GM19351 (cell line): ENCODE results near the gene FEZF2.
A peak's percentile ranks its signal among the peaks of the same experiment; 100 is the strongest.

ENCODE experiments used
- ATAC-seq: cut with Tn5 transposase; IDR thresholded peaks from one replicate; pipeline ENCODE4 v1.9.1; 2021; ENCODE audit warnings: mild to moderate bottlenecking, moderate library complexity; ENCODE audit not compliant: unreplicated experiment

The FEZF2 gene

GRCh38 chr3:62373714-62374333 lies 474 bp upstream of the FEZF2 start:
- ATAC-seq = no peak

DNA sequence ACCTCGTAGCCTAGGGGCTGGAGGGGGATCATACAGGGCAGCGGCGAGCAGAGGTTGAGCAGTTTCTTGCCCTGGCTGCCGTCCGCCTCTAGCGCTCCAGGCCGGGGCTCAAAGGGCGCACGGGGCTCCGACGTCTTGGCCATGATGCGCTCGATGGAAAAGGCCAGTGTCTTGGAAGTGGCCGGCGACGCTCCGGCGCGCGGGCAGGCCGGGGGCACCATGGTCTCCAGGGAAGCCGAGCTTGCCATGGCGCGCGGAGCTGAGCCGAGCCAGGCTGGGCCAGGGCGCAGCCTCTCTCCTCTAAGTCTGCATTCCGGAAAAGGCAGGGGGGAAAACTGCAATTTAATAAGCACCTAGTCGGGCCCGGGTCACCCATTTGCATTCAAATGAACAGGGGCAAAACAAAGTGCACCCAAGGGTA lies 719 bp downstream of the FEZF2 start:
- ATAC-seq = no peak

- no peak for ATAC-seq
These were observed 1.4 kb downstream of the FEZF2 start for GRCh38 chr3:62371720-62372591.

GRCh38 chr3:62370858-62371719 lies 2.3 kb downstream of the FEZF2 start:
- ATAC-seq = no peak

GRCh38 chr3:62370112-62370857 lies 3.1 kb downstream of the FEZF2 start:
- no peak for ATAC-seq

DNA sequence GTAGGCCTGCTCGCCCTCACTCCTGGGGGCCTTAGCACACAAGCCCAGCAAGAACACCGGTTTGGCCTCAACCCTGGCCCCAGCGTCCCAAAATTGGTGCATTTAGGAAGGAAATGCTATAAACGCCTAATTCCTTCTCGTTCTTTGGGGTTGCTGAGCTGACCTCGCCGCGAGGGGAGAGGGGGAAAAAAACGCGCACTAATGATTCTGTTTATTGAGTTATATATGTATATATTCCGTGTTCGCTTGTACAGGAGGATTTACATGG lies 3.9 kb downstream of the FEZF2 start:
- ATAC-seq = no peak

GRCh38 chr3:62368705-62369475 lies 4.5 kb downstream of the FEZF2 start:
- no peak for ATAC-seq

DNA sequence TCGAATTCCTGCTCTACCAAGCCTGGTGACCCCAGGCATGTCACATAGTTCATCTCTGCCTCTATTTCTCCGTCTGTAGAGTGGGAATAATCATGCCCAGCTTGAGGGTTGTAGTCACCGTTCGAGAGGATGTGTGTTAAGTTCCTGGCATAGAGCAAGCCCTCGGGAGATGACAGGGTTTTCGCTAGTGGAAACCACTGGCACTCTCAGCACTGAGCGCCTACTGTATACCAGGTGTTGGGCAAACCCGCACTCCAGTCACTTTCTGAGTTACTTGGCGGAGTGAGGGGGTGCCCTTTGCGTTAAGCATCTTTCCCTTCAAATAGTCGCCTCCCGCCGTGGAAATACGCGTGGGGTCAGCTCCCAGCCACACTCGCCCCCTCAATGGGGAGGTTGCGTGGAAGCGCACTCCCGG lies 5.1 kb downstream of the FEZF2 start:
- ATAC-seq = no peak

DNA sequence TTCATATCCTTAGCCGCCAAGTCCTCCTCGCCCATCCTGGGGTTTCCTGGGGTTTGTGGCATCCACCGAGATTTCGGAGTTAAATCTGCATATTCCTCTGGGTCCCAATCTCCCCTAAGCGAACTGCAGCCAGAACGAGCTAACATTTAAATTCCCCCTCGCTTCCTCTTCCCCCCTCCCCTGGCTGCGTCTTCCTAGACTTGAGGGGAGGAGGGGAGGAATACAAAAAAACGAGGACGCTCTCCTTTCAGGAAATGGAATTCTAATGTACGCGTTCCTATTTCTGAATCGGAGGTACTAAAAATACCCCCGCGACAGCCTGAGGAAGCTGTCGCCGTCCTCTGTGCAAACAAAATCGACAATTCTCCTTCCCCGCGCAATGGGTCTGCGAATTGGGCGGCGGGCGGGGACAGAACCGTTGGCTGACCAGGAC lies 5.6 kb downstream of the FEZF2 start:
- ATAC-seq = no peak

DNA sequence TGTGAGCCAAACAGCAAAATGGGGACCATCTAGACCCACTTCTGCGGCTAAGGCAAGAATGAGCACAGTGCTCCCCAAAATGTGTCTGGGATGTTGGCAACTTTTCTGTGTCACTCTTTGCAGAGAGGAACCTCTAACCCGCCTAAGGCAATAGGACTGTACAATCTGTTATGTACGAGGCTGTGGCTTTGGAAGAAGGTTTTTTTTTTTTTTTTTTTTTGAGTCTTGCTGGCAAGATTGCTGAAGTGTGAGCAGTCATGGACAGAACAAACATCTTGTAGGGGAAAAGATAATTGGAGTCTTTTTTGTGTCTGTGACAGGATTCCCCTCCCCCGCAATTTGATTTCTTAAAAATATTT lies 7.2 kb downstream of the FEZF2 start:
- no peak for ATAC-seq

- ATAC-seq = no peak
These were observed 7.8 kb downstream of the FEZF2 start for GRCh38 chr3:62365391-62366125.

DNA sequence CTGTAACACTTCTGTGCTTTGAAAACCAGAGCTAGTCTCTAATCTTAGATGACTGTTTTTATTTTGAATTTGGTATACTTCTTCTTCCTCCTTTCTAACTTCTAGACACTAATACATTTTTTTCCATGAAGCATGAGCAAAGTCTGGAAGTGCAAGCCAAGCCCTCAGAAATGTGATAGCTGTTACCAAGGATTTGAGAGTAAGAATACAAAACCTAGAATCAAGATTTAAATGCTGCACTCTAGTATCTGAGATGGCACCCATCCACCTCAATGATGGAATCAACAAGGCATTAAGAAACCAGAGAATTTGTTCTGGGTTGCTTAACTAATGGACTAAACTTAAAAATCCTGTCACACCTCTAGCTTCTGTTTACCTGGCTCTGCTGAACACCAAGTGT lies 9.2 kb downstream of the FEZF2 start:
- no peak for ATAC-seq

GRCh38 chr3:62363275-62363674 lies 10.1 kb downstream of the FEZF2 start:
- ATAC-seq = no peak

- ATAC-seq = no peak
These were observed 11.5 kb downstream of the FEZF2 start for GRCh38 chr3:62361824-62362223.

- peak; percentile 50 for ATAC-seq
These were observed 12.1 kb downstream of the FEZF2 start for GRCh38 chr3:62361261-62361660.

GRCh38 chr3:62359531-62359930 lies 13.8 kb downstream of the FEZF2 start:
- ATAC-seq = no peak

DNA sequence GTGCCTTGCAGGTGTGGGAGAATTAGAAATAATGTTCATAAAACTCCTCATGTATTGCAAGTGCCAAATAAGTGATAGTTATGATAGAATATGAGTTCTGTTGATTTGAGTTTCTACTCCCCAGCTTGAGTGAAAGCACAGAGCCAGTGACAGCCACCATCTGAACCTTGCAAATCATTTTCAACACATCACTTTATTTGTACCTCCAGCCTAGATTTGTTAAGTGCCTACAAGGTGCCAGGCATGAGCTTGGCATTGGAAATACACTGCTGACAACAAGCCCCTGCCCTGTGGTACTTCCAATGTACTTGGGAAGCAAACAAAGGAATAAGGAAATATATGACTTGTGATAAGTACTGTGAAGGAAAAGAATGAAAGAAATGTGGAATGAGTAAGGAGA lies 17.0 kb downstream of the FEZF2 start:
- ATAC-seq = no peak

DNA sequence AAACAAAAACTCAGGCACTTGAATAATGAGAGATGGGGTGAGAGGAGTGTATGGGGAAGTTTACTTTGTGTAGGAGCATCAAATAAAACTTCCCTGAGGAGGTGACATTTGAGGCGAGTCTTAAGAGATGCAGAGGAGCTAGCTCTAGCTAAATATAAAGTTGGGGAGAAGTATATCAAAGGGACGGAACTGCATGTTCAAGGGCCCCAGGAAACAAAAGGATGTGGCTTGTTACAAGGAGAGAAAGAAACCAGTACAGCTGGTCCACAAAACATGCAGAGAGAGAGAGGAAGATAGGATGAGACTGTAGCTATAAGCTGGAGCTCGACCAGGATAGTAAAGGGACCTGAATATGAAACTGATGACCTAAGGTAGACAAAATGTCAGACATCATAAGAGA lies 17.6 kb downstream of the FEZF2 start:
- ATAC-seq = no peak

DNA sequence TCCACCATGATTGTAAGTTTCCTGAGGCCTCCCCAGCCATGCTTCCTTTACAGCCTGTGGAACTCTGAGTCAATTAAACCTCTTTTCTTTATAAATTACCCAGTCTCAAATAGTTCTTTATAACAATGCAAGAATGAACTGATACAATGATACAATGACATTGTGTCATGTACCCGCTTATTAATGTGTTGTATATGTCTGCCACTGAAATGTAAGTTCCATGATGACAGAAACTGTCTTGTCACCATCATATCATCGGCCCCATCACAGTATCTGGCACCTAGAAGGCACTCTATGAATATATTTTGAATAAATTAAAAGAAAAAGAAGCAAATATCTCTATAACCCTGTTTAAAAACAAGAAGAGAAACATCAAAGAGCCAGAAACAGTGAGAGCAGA lies 29.6 kb downstream of the FEZF2 start:
- ATAC-seq = no peak

GRCh38 chr3:62335196-62335595 lies 38.2 kb downstream of the FEZF2 start:
- no peak for ATAC-seq
